Stimulated activated CD8-positive, alpha-beta memory T cell treated with anti-CD3 and anti-CD28 coated beads, Interleukin-15, amount 100 ng/mL, for 48 hours (primary cell): ENCODE results near the gene ALCAM.
A peak's percentile ranks its signal among the peaks of the same experiment; 100 is the strongest.

Experiments
- DNase-seq, 2 donors: peaks; one replicate each; pipeline ENCODE4 v3.0.0-alpha.2; 2020; ENCODE audit warnings: low read depth in 2 of 2

The ALCAM gene

GRCh38 chr3:105356396-105356795, 10.3 kb upstream of the ALCAM start:
- DNase-seq = no peak

DNA sequence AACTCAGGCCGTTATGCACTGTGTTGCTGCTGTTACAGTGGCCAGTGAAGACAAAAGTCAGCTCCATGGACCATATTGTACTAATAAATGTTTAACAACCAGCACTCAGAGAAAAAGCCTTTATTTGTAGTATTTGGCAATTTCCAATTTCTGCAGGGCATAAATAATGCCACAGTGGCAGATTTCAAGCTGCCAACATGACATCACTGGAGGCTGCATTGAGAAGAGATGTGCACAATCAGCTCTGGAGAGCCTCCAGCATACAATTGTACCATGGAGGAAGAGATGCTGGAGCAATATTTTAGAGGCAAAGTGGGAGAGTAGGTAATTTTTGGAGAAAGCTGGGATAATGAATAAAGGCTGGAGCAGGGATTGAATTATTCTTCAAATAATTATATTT, 9.7 kb upstream of the ALCAM start:
- no peak for DNase-seq

DNA sequence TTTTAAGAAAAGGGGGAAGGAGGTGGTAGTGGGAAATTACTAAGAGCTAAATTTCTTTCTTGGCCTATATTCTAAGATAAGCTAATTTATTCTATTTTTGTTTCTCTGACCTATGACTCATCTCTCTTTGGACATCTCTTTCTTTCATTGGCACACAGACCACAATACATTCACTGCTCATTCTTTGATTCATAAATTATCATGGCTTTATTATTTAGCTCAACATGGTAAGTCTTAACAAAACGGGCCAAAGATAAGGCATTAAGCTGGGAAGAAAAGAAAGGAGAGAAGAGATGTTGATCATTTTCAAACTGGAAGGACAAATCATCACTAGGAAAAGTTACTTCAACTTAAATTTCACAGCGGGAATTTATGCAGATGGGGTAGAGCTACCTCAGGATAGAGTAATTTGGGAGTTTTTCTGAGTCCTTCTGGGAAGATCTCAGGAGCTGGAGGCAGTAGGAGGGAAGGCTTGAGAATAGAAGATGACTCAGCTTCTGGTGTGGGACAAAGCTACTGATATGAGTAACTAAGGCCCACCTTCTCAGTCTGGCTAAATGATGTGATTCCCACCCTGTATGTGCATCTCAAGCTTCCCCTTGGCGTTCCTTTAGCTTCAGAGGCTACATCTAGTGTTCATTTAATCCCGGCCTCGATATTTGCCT, 7.5 kb upstream of the ALCAM start:
- DNase-seq = no peak

- no peak for DNase-seq
Observed at GRCh38 chr3:105360003-105360402, 6.7 kb upstream of the ALCAM start.

DNA sequence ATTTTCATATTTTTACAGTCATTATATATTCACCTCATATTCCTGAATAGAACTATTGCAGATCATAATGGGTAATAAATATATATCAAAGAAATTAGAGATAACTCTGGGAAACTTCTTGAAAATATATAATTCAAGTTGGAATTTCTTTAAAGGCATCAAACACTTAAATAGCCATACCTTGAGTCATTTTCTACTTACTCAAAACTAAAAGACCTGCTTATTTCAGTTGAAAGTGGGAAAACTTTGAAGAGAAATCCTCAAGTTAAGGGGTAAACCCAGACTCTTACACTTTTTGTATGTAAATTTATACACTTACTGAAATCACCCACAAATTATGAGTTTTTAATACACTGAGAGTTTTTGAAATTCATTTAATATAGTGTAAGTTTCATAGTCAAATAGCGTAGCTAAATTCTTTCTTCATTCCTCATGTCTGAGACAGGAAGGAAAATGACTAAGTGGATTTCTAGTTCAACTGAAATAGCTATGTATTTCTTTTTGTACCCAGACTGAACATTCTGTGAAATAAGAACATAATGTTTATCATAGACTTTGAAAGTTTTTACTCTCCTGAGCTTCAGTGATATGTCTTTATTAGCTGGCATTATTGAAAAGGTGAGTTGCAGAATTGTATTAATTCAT, 4.6 kb upstream of the ALCAM start:
- DNase-seq = no peak

- DNase-seq = no peak
Observed at GRCh38 chr3:105364128-105364527, 2.6 kb upstream of the ALCAM start.

- no peak for DNase-seq
Observed at GRCh38 chr3:105365081-105365390, 1.7 kb upstream of the ALCAM start.

GRCh38 chr3:105365391-105366325, 1.1 kb upstream of the ALCAM start:
- DNase-seq = no peak

DNA sequence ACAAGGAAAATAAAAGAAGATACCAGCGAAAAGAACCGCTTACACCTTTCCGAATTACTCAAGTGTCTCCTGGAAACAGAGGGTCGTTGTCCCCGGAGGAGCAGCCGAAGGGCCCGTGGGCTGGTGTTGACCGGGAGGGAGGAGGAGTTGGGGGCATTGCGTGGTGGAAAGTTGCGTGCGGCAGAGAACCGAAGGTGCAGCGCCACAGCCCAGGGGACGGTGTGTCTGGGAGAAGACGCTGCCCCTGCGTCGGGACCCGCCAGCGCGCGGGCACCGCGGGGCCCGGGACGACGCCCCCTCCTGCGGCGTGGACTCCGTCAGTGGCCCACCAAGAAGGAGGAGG, 325 bp downstream of the ALCAM start:
- DNase-seq = peak in 1 of 2 donors; percentile 32

- DNase-seq = peak; percentile 80 to 86
Observed at GRCh38 chr3:105367406-105368213, 901 bp downstream of the ALCAM start.

- DNase-seq = peak; percentile 66 to 76
Observed at GRCh38 chr3:105368566-105369499, 2.1 kb downstream of the ALCAM start.

GRCh38 chr3:105369500-105370371, 3.0 kb downstream of the ALCAM start:
- DNase-seq = peak in 1 of 2 donors; percentile 14

GRCh38 chr3:105373383-105373782, 6.7 kb downstream of the ALCAM start:
- no peak for DNase-seq

DNA sequence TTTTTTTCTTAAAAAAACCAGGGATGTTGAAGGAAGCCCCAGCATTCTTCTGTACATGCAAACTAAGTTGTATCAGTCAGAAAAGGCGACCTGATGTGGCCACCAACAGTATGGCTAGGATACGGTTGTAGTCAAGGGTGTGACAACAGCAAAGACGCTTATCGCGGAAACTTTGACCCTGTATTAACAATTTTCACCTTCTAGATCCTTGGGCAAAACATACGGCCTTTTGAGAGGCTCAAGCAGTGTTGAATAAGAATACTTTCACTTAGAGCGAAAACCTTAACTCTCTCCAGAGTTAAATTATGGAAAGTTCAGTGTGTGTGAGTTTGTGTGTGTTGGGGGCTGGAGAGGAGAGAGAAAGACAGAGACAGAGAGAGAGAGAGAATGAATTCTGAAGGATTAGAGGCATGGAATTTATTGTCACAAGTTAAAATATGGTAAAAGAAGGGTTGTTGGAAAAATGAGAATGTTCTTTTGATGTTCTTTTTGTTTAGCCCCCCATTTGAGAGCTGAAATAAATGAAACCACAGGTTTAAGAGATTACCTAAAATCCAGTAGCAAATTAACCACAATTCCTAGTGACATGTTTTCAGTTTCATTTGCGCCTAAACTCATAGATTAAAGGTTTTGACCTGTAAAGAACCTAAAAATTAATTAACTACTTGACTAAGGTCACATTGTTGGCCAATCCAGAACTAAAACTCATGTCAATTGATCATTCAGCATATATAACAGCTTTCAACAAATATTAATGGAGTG, 9.2 kb downstream of the ALCAM start:
- no peak for DNase-seq

DNA sequence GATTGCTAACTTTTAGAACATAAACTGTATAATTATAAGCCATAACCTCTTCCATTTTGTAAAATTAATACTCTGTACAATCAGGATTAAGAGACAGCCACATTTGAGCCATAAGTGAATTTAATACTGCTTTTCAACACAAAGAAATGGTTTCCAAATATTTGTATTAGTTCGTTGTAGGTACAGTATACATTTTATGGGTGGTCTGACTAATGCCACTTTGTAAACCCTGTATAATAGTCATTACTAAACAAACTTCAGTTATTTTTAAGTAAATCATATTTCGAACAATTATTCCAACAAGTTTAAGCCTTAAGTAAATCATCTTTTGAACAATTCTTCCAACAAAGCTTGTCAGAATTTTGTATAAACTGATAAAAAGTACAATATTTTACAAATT, 11.0 kb downstream of the ALCAM start:
- DNase-seq = no peak

- DNase-seq = no peak
Observed at GRCh38 chr3:105385179-105385578, 18.5 kb downstream of the ALCAM start.

GRCh38 chr3:105385819-105386508, 19.3 kb downstream of the ALCAM start:
- DNase-seq = no peak

GRCh38 chr3:105387122-105387751, 20.5 kb downstream of the ALCAM start:
- DNase-seq = no peak
